Measurements from ENCODE around the gene FAM210B.
"Not testable (repeated sequence)": the region's sequence is repeated elsewhere in the genome, so short reads cannot be mapped to it uniquely, and the experiment has no call there.

The FAM210B gene

GRCh38 chr20:56381501-56381900, 22.7 kb downstream of the FAM210B start:
- TF ChIP-seq CTCF (conservative IDR thresholded peaks at IDR 0.05; ENCODE audit: low read length), result no peak
- no peak overlapping the region for H3K4me3 ChIP-seq (ENCODE audit: low read length)
- DNase-seq (ENCODE audit: low read depth), result no peak

GRCh38 chr20:56382696-56383095, 23.9 kb downstream of the FAM210B start:
- no peak for DNase-seq (ENCODE audit: low read depth)

GRCh38 chr20:56383334-56383733, 24.6 kb downstream of the FAM210B start:
- TF ChIP-seq CTCF (conservative IDR thresholded peaks at IDR 0.05; ENCODE audit: low read length), result no peak
- no peak for DNase-seq (ENCODE audit: low read depth)
- no peak overlapping the region for H3K4me3 ChIP-seq (ENCODE audit: low read length)

More at GRCh38 chr20:56382696-56383095, 23.9 kb downstream of the FAM210B start:
- no peak overlapping the region for H3K4me3 ChIP-seq (ENCODE audit: low read length)
- TF ChIP-seq CTCF (conservative IDR thresholded peaks at IDR 0.05; ENCODE audit: low read length), result no peak

- no peak for DNase-seq (ENCODE audit: low read depth)
- no peak for TF ChIP-seq CTCF (conservative IDR thresholded peaks at IDR 0.05; ENCODE audit: low read length)
- no peak overlapping the region for H3K4me3 ChIP-seq (ENCODE audit: low read length)
These were observed 26.4 kb downstream of the FAM210B start for GRCh38 chr20:56385130-56385529.

GRCh38 chr20:56386219-56386618, 27.4 kb downstream of the FAM210B start:
- no peak overlapping the region for H3K4me3 ChIP-seq (ENCODE audit: low read length)
- DNase-seq (ENCODE audit: low read depth), result no peak
- no peak for TF ChIP-seq CTCF (conservative IDR thresholded peaks at IDR 0.05; ENCODE audit: low read length)

- H3K4me3 ChIP-seq (ENCODE audit: low read length), result no peak overlapping the region
- no peak for DNase-seq (ENCODE audit: low read depth)
- no peak for TF ChIP-seq CTCF (conservative IDR thresholded peaks at IDR 0.05; ENCODE audit: low read length)
These were observed 30.1 kb downstream of the FAM210B start for GRCh38 chr20:56388882-56389281.

- no peak for DNase-seq (ENCODE audit: low read depth)
- no peak for TF ChIP-seq CTCF (conservative IDR thresholded peaks at IDR 0.05; ENCODE audit: low read length)
- H3K4me3 ChIP-seq (ENCODE audit: low read length), result no peak overlapping the region
These were observed 31.0 kb downstream of the FAM210B start for GRCh38 chr20:56389807-56390206.

GRCh38 chr20:56390396-56390795, 31.6 kb downstream of the FAM210B start:
- H3K4me3 ChIP-seq (ENCODE audit: low read length), result peak overlapping the region; percentile 24
- not testable (repeated sequence) for DNase-seq (ENCODE audit: low read depth)
